H9 (cell line): Measurements from ENCODE around the gene CCDC92. TPM values are rescaled to one million over a fixed set of nuclear protein-coding genes. Genes with fewer than 3 reads are reported as not detected.

Experiments used
- DNase-seq: peaks from one replicate; pipeline ENCODE4 v3.0.0-alpha.2; 2017
- H2AFZ ChIP-seq: one replicate; pipeline ENCODE4 v1.6.1; 2013; ENCODE audit warnings: mild to moderate bottlenecking, low read length, control low read depth, moderate library complexity
- H2AK5ac ChIP-seq: 2 replicates; pipeline ENCODE4 v1.6.1; 2013; ENCODE audit warnings: low read length, control low read depth, mixed read lengths; ENCODE audit not compliant: insufficient read length
- H2BK120ac ChIP-seq: one replicate; pipeline ENCODE4 v1.6.1; 2013; ENCODE audit warnings: low read depth, mild to moderate bottlenecking, low read length, control low read depth, inconsistent platforms; ENCODE audit not compliant: poor library complexity, severe bottlenecking
- H2BK12ac ChIP-seq: 2 replicates; pipeline ENCODE4 v1.6.1; 2013; ENCODE audit warnings: low read length, control low read depth, mixed read lengths, low read depth; ENCODE audit not compliant: insufficient read length
- H2BK15ac ChIP-seq: 2 replicates; pipeline ENCODE4 v1.6.1; 2013; ENCODE audit warnings: low read depth, low read length, control low read depth
- H2BK20ac ChIP-seq: one replicate; pipeline ENCODE4 v1.6.1; 2013; ENCODE audit warnings: low read depth, mild to moderate bottlenecking, low read length, control low read depth, inconsistent platforms; ENCODE audit not compliant: poor library complexity, severe bottlenecking
- H2BK5ac ChIP-seq: 2 replicates; pipeline ENCODE4 v1.6.1; 2013; ENCODE audit warnings: low read length, control low read depth, mixed read lengths; ENCODE audit not compliant: insufficient read length
- H3K14ac ChIP-seq: 2 replicates; pipeline ENCODE4 v1.6.1; 2013; ENCODE audit warnings: low read length, control low read depth; ENCODE audit not compliant: insufficient read depth
- H3K18ac ChIP-seq: 2 replicates; pipeline ENCODE4 v1.6.1; 2013; ENCODE audit warnings: low read depth, mild to moderate bottlenecking, mixed read lengths, low read length, control low read depth; ENCODE audit not compliant: insufficient read length
- H3K23ac ChIP-seq: 2 replicates; pipeline ENCODE4 v1.6.1; 2013; ENCODE audit warnings: low read length, control low read depth, mixed read lengths, low read depth; ENCODE audit not compliant: insufficient read length
- H3K23me2 ChIP-seq: 2 replicates; pipeline ENCODE4 v1.6.1; 2013; ENCODE audit warnings: low read depth, mild to moderate bottlenecking, mixed read lengths, low read length, control low read depth; ENCODE audit not compliant: insufficient read length, poor library complexity, severe bottlenecking
- H3K27ac ChIP-seq: 2 replicates; pipeline ENCODE4 v1.5.1; 2013; ENCODE audit warnings: low read length, control low read depth, mixed read lengths, low read depth; ENCODE audit not compliant: insufficient read length
- H3K27me3 ChIP-seq: 2 replicates; pipeline ENCODE4 v1.6.1; 2013; ENCODE audit warnings: low read length, control low read depth, inconsistent platforms; ENCODE audit not compliant: insufficient read depth
- H3K4ac ChIP-seq: 2 replicates; pipeline ENCODE4 v1.6.1; 2013; ENCODE audit warnings: low read depth, mild to moderate bottlenecking, control low read depth, inconsistent platforms, low read length, moderate library complexity
- H3K4me1 ChIP-seq: 2 replicates; pipeline ENCODE4 v1.6.1; 2013; ENCODE audit warnings: low read length, control low read depth, inconsistent platforms; ENCODE audit not compliant: insufficient read depth
- H3K4me2 ChIP-seq: 2 replicates; pipeline ENCODE4 v1.6.1; 2013; ENCODE audit warnings: low read length, control low read depth, mixed read lengths; ENCODE audit not compliant: insufficient read length, insufficient read depth
- H3K56ac ChIP-seq: 2 replicates; pipeline ENCODE4 v1.6.1; 2013; ENCODE audit warnings: low read depth, mild to moderate bottlenecking, mixed read lengths, low read length, control low read depth; ENCODE audit not compliant: insufficient read length
- H3K79me1 ChIP-seq: 2 replicates; pipeline ENCODE4 v1.6.1; 2013; ENCODE audit warnings: low read depth, mild to moderate bottlenecking, moderate library complexity, low read length, control low read depth, inconsistent platforms; ENCODE audit not compliant: insufficient read depth, poor library complexity, severe bottlenecking
- H3K79me2 ChIP-seq: 2 replicates; pipeline ENCODE4 v1.6.1; 2013; ENCODE audit warnings: low read length, control low read depth, inconsistent platforms; ENCODE audit not compliant: insufficient read depth
- H3K9ac ChIP-seq: 2 replicates; pipeline ENCODE4 v1.6.1; 2013; ENCODE audit warnings: low read length, control low read depth, mixed read lengths; ENCODE audit not compliant: insufficient read length; ENCODE audit errors: extremely low read depth
- H3K9me3 ChIP-seq: one replicate; pipeline ENCODE4 v1.6.1; 2013; ENCODE audit warnings: low read depth, low read length, inconsistent platforms; ENCODE audit not compliant: control insufficient read depth
- H3T11ph ChIP-seq: one replicate; pipeline ENCODE4 v1.6.1; 2013; ENCODE audit warnings: mild to moderate bottlenecking, low read length, control low read depth, inconsistent platforms
- H4K20me1 ChIP-seq: one replicate; pipeline ENCODE4 v1.6.1; 2013; ENCODE audit not compliant: control insufficient read depth, insufficient read length, insufficient read depth
- H4K5ac ChIP-seq: 2 replicates; pipeline ENCODE4 v1.6.1; 2013; ENCODE audit warnings: low read depth, mild to moderate bottlenecking, mixed read lengths, low read length, control low read depth; ENCODE audit not compliant: insufficient read length
- H4K8ac ChIP-seq: replicated peaks from 2 replicates; pipeline ENCODE4 v1.6.1; 2013; ENCODE audit warnings: low read length, control low read depth, mixed read lengths, low read depth; ENCODE audit not compliant: insufficient read length
- H4K91ac ChIP-seq: 2 replicates; pipeline ENCODE4 v1.6.1; 2013; ENCODE audit warnings: low read depth, mild to moderate bottlenecking, moderate library complexity, mixed read lengths, low read length, control low read depth; ENCODE audit not compliant: insufficient read length
- H3K27ac Mint-ChIP-seq, 3 experiments: 2 replicates in 2 of 3; 3 replicates in 1 of 3; pipeline ENCODE4 v1.8.0; 2020 to 2021; ENCODE audit warnings: mixed read lengths in 3 of 3, mild to moderate bottlenecking in 1 of 3, moderate library complexity in 1 of 3
- H3K27me3 Mint-ChIP-seq: 2 replicates; pipeline ENCODE4 v1.8.0; 2021; ENCODE audit warnings: low read depth, mild to moderate bottlenecking, moderate library complexity, mixed read lengths
- H3K36me3 Mint-ChIP-seq, 3 experiments: 2 replicates in 2 of 3; 3 replicates in 1 of 3; pipeline ENCODE4 v1.8.0; 2020 to 2021; ENCODE audit warnings: low read depth in 3 of 3, mixed read lengths in 3 of 3; ENCODE audit not compliant: insufficient read depth in 1 of 3
- H3K4me1 Mint-ChIP-seq, 2 experiments: 2 replicates each; pipeline ENCODE4 v1.8.0; 2020; ENCODE audit warnings: mixed read lengths in 2 of 2
- H3K4me3 Mint-ChIP-seq, 2 experiments: 2 replicates in 1 of 2; 3 replicates in 1 of 2; pipeline ENCODE4 v1.8.0; 2020 to 2021; ENCODE audit warnings: mild to moderate bottlenecking in 2 of 2, mixed read lengths in 2 of 2, moderate library complexity in 1 of 2
- H3K9me3 Mint-ChIP-seq, 2 experiments: 2 replicates in 1 of 2; 3 replicates in 1 of 2; pipeline ENCODE4 v1.8.0; 2020; ENCODE audit warnings: mild to moderate bottlenecking in 2 of 2, mixed read lengths in 2 of 2, moderate library complexity in 1 of 2
- WGBS: extraction: QIAGEN DNeasy Blood & Tissue Kit; methylation state at CpG from one replicate; pipeline ENCODE4 v1.1.7; 2013; ENCODE audit warnings: missing lambda C conversion rate, low lambda C conversion rate, mixed read lengths; ENCODE audit not compliant: insufficient read length; ENCODE audit errors: extremely low coverage; 5-methylcytosine and 5-hydroxymethylcytosine counted together
- total RNA-seq: library from RNA; stranded (reverse); gene quantifications from 2 replicates; pipeline ENCODE4 v1.2.1, GENCODE V29; 2021
- TF ChIP-seq, protein P1 (sequence below): fragments of 200-600 bp; sonication (generic); conservative IDR thresholded peaks from 3 replicates; pipeline ENCODE4 v1.8.0; 2021; ENCODE audit warnings: antibody characterized with exemption, mild to moderate bottlenecking

The CCDC92 gene
- total RNA-seq, 1 experiment from 2014 or later: 1.3 TPM

DNA sequence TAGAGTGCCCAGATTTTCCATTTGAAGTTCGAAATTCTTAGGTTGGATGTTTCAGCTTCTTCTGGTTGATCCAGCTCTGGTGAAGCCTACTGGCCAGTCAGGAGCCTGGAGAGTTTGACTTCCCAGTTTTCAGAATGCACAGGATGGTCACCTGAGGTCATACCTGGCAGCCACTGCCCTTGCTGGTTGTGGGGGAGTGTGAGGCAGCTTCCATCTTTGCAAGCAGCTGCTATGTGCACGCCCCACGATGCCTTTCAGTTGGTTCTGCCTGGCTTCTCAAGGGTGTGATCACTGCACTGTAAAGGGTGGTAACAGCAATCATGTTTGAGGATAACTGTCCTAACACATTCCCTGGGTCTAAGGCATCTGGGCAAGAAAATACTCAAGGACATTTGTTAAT lies 15.4 kb downstream of the CCDC92 start:
- Mint-ChIP-seq H3K4me3 (no peak overlapping the region), H3K27ac (no peak overlapping the region), H3K36me3 (no peaks in the 10 kb centered on the region), H3K27me3 (peaks cover 100% of the 10 kb centered on the region), H3K9me3 (no peaks in the 10 kb centered on the region), H3K4me1 (no peaks in the 10 kb centered on the region)
- Histone ChIP-seq H3K4me2 (no peak overlapping the region), H2AFZ (no peak overlapping the region), H2BK20ac (no peak overlapping the region), H3K23me2 (no peaks in the 10 kb centered on the region), H2BK12ac (no peak overlapping the region), H2AK5ac (no peak overlapping the region), H4K5ac (no peak overlapping the region), H3K79me2 (no peaks in the 10 kb centered on the region), H4K91ac (no peak overlapping the region), H4K20me1 (no peaks in the 10 kb centered on the region), H3K14ac (no peak overlapping the region), H3K27ac (no peak overlapping the region), H3K9me3 (no peaks in the 10 kb centered on the region), H3K4me1 (no peaks in the 10 kb centered on the region), H3K18ac (no peak overlapping the region), H3K9ac (no peak overlapping the region), H2BK120ac (no peak overlapping the region), H4K8ac (no peak overlapping the region), H3K23ac (no peak overlapping the region), H3K79me1 (no peaks in the 10 kb centered on the region), H3K56ac (no peak overlapping the region), H3K27me3 (peaks cover 20% of the 10 kb centered on the region), H2BK15ac (no peak overlapping the region), H3T11ph (no peak overlapping the region), H2BK5ac (no peak overlapping the region), H3K4ac (no peak overlapping the region)
- TF ChIP-seq, protein P1, sequence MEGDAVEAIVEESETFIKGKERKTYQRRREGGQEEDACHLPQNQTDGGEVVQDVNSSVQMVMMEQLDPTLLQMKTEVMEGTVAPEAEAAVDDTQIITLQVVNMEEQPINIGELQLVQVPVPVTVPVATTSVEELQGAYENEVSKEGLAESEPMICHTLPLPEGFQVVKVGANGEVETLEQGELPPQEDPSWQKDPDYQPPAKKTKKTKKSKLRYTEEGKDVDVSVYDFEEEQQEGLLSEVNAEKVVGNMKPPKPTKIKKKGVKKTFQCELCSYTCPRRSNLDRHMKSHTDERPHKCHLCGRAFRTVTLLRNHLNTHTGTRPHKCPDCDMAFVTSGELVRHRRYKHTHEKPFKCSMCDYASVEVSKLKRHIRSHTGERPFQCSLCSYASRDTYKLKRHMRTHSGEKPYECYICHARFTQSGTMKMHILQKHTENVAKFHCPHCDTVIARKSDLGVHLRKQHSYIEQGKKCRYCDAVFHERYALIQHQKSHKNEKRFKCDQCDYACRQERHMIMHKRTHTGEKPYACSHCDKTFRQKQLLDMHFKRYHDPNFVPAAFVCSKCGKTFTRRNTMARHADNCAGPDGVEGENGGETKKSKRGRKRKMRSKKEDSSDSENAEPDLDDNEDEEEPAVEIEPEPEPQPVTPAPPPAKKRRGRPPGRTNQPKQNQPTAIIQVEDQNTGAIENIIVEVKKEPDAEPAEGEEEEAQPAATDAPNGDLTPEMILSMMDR: no peak
- DNase-seq: no peak
- no CpG with 5 or more reads among the region's 3 CpGs for WGBS
